ENCODE measurements around the gene TNNC1.

DNA sequence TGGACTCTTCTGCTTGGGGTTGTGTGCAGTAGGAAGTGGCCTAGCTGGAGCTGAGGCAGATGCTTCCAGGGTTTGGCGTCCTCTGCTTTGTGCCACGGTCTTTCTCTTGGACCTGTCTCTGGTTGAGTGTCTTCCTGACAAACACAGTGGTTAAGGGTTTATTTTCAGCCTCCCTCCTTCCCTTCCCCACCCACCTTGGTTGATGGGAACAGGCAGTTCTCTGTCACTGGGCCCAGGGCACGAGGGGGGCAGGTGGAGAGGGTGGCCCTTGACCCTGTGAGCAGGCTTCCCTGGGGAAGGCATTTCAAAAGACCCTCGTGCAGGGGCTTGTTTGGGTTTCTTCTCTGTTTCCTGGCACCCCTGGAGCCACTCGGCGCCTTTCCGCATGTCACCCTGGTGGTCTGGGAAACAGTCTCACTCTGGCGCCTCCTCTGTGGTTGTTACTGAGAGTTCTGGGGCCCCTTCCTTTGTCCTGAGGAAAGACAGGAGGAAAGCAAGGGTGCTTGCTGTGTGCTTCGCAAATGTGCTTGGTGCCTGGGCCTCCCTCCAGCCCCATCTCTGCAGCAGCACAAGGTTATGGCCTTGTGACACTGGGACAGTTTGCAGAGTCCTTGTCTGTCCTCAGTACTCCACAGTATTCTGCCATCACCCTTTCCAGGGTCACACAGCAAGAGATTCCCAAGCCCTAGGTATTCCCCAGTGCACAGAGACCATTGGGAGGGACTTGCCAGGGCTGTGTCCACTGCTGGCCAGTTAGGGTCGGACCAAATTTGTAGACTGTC, 31.0 kb upstream of the TNNC1 start:
- TF ChIP-seq, protein P1, sequence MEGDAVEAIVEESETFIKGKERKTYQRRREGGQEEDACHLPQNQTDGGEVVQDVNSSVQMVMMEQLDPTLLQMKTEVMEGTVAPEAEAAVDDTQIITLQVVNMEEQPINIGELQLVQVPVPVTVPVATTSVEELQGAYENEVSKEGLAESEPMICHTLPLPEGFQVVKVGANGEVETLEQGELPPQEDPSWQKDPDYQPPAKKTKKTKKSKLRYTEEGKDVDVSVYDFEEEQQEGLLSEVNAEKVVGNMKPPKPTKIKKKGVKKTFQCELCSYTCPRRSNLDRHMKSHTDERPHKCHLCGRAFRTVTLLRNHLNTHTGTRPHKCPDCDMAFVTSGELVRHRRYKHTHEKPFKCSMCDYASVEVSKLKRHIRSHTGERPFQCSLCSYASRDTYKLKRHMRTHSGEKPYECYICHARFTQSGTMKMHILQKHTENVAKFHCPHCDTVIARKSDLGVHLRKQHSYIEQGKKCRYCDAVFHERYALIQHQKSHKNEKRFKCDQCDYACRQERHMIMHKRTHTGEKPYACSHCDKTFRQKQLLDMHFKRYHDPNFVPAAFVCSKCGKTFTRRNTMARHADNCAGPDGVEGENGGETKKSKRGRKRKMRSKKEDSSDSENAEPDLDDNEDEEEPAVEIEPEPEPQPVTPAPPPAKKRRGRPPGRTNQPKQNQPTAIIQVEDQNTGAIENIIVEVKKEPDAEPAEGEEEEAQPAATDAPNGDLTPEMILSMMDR (IDR thresholded peaks at IDR 0.05): no peak
- TF ChIP-seq ZFX (IDR thresholded peaks at IDR 0.05; ENCODE audit: borderline replicate concordance): no peak

Measured in 22Rv1 (cell line).